Ishikawa (cell line): Measurements from ENCODE around the gene RFTN1.

Source experiments
- CEBPB ChIP-seq: IDR thresholded peaks from 2 replicates; pipeline ENCODE4 v1.6.1; 2012
- CREB1 ChIP-seq: IDR thresholded peaks from 2 replicates; pipeline ENCODE4 v1.6.1; 2012; ENCODE audit warnings: low read depth
- EGR1 ChIP-seq: IDR thresholded peaks from 2 replicates; pipeline ENCODE4 v1.6.1; 2012
- EP300 ChIP-seq: IDR thresholded peaks from 2 replicates; pipeline ENCODE4 v1.6.1; 2012; ENCODE audit warnings: borderline replicate concordance
- FOXM1 ChIP-seq: IDR thresholded peaks from 2 replicates; pipeline ENCODE4 v1.6.1; 2012; ENCODE audit warnings: low read depth, borderline replicate concordance
- MAX ChIP-seq: IDR thresholded peaks from 2 replicates; pipeline ENCODE4 v1.6.1; 2012
- NFIC ChIP-seq: IDR thresholded peaks from 2 replicates; pipeline ENCODE4 v1.6.1; 2012
- RAD21 ChIP-seq: IDR thresholded peaks from 2 replicates; pipeline ENCODE4 v1.6.1; 2012; ENCODE audit warnings: low read depth
- REST ChIP-seq: IDR thresholded peaks from 2 replicates; pipeline ENCODE4 v1.6.1; 2012; ENCODE audit warnings: low read depth, mild to moderate bottlenecking
- TAF1 ChIP-seq: IDR thresholded peaks from 2 replicates; pipeline ENCODE4 v1.6.1; 2012; ENCODE audit warnings: low read depth, mild to moderate bottlenecking
- TCF12 ChIP-seq: IDR thresholded peaks from 2 replicates; pipeline ENCODE4 v1.6.1; 2012; ENCODE audit warnings: low read depth
- TEAD4 ChIP-seq: IDR thresholded peaks from 2 replicates; pipeline ENCODE4 v1.6.1; 2012
- YY1 ChIP-seq: IDR thresholded peaks from 2 replicates; pipeline ENCODE4 v1.6.1; 2012; ENCODE audit warnings: low read depth
- ZBTB7A ChIP-seq: IDR thresholded peaks from 2 replicates; pipeline ENCODE4 v1.6.1; 2012; ENCODE audit warnings: low read depth
- TF ChIP-seq, protein P1 (sequence below): IDR thresholded peaks from 2 replicates; pipeline ENCODE4 v1.6.1; 2012

The RFTN1 gene

DNA sequence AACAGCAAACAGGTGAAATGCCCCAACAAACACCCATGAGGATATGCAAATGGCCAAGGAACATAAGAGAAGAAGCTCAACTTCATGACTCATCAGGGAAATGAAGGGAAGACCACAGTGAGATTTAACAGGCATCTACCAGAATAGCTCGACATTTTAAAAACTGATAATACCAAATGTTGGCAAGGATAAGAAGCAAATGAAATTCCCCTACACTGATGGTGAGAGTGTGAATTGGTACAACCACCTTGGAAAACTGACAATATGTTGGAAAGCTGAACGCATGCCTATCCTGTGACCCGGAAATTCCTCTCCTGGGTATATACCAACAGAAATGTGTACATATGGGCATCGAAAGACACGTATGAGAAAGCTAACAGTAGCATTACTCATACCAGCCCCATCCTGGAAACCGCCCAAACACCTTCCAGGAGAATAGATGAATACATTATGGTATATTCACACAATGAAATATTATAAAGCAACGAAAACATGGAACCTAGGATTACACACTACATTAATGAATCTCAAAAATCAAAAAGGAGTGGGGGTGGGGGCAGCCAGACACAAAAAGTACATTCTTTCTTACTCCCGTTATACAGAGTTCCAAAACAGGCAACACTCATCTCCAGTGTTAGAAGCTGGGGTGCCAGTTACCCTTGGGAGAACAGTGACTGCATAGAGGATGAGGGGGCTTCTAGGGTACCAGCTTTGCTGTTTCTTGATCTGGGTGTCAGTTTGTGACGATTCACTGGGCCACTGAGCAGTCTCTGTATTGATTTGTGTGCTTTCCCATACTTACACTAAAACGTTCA is 16.9 kb downstream of the RFTN1 start:
- no peak for TF ChIP-seq CEBPB
- TF ChIP-seq, protein P1, sequence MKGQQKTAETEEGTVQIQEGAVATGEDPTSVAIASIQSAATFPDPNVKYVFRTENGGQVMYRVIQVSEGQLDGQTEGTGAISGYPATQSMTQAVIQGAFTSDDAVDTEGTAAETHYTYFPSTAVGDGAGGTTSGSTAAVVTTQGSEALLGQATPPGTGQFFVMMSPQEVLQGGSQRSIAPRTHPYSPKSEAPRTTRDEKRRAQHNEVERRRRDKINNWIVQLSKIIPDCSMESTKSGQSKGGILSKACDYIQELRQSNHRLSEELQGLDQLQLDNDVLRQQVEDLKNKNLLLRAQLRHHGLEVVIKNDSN: no peak
- no peak for TF ChIP-seq TEAD4
- TF ChIP-seq REST: no peak
- TF ChIP-seq ZBTB7A: no peak
- TF ChIP-seq MAX: no peak
- TF ChIP-seq YY1: no peak
- TF ChIP-seq TAF1: no peak
- TF ChIP-seq EP300: no peak
- no peak for TF ChIP-seq CREB1
- TF ChIP-seq NFIC: no peak
- no peak for TF ChIP-seq FOXM1
- no peak for TF ChIP-seq RAD21
- TF ChIP-seq EGR1: no peak
- no peak for TF ChIP-seq TCF12

- no peak for TF ChIP-seq REST
- TF ChIP-seq YY1: no peak
- no peak for TF ChIP-seq TCF12
- no peak for TF ChIP-seq TEAD4
- TF ChIP-seq MAX: no peak
- no peak for TF ChIP-seq TAF1
- TF ChIP-seq RAD21: no peak
- no peak for TF ChIP-seq EP300
- no peak for TF ChIP-seq NFIC
- TF ChIP-seq ZBTB7A: no peak
- no peak for TF ChIP-seq FOXM1
- TF ChIP-seq CREB1: no peak
Observed at GRCh38 chr3:16496008-16496407, 17.5 kb downstream of the RFTN1 start.

DNA sequence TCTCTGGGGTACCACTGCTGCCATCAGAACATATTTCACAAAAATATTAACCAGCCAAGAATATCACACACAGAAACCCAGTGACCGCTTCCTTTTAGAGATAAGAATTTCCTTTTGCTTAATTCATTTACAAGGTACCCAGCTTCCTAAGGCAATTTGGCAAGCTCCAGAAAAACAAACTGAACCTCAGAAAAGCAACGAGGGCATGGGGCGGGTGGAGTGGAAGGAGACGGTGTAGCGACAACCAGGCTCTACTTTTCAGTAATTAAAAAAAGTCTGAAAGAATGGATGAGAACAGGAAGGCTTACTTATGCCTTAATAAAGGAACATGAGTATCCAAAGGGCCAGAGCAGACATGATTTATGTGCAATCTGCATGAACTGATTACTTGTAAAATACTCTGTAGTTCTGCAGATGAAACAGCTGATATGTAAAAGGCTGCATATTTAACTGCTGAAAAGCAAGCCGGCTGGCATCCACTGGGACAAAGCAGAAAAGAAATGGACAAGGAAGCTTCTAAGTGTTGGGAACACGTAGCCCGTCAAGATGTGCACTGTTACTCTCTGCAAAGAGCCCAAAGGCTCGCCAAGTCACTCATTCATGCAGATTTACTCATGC is 18.6 kb downstream of the RFTN1 start:
- TF ChIP-seq, protein P1: no peak
- no peak for TF ChIP-seq TEAD4
- TF ChIP-seq ZBTB7A: no peak
- TF ChIP-seq TAF1: no peak
- no peak for TF ChIP-seq TCF12
- no peak for TF ChIP-seq REST

DNA sequence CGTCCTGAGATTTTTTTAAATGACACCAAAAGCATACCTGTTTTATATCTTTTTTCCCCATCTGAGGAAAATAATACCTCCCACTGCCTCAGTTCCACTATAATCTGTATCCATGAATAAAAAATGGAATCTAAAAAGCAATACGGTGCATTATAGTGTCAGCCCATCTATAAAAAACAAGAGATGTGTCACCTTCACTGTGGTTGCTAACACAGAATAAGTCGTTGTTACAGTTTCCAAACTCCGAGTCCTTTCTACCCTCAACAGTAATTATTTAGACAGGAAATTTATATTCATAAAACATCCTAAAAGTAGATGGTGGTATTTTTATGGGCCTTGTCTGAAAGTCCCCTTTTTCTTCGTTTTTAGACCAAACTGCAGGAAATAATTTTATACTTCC is 19.4 kb downstream of the RFTN1 start:
- no peak for TF ChIP-seq FOXM1
- no peak for TF ChIP-seq CEBPB
- TF ChIP-seq NFIC: no peak
- TF ChIP-seq TEAD4: no peak
- no peak for TF ChIP-seq TCF12
- TF ChIP-seq, protein P1: no peak
- TF ChIP-seq REST: no peak
- no peak for TF ChIP-seq ZBTB7A
- TF ChIP-seq TAF1: no peak
- no peak for TF ChIP-seq EGR1
- TF ChIP-seq EP300: no peak
- no peak for TF ChIP-seq MAX
- no peak for TF ChIP-seq CREB1
- no peak for TF ChIP-seq YY1
- no peak for TF ChIP-seq RAD21
